Fibroblast of the aortic adventitia (primary cell): ENCODE data around the gene GDF10. TPM values are rescaled to one million over a fixed set of nuclear protein-coding genes. Genes with fewer than 3 reads are reported as not detected.

Experiments used
- DNase-seq: peaks from one replicate; pipeline ENCODE4 v3.0.0-alpha.2; 2010; ENCODE audit warnings: low read depth
- H3K4me3 ChIP-seq: 2 replicates; pipeline ENCODE4 v1.5.1; 2011; ENCODE audit warnings: low read depth, mild to moderate bottlenecking, control low read depth, low read length, moderate library complexity
- CTCF ChIP-seq: IDR thresholded peaks from 2 replicates; pipeline ENCODE4 v1.5.1; 2011; ENCODE audit warnings: mild to moderate bottlenecking, low read length, control low read depth, inconsistent platforms; ENCODE audit not compliant: insufficient read depth
- total RNA-seq: library from RNA; depleted of rRNA; stranded (reverse); fragments of >200 nt; gene quantifications from 2 replicates; pipeline ENCODE4 v1.2.3, GENCODE V29; 2012; ENCODE audit warnings: low replicate concordance

Gene GDF10
- total RNA-seq, 1 donor, result 11.1 TPM

- DNase-seq, result no peak
- H3K4me3 ChIP-seq, result no peak overlapping the region
- no peak for TF ChIP-seq CTCF
These were observed 44.8 kb upstream of the GDF10 start for GRCh38 chr10:47255033-47255813.

GRCh38 chr10:47255866-47256265 is 44.1 kb upstream of the GDF10 start:
- no peak for DNase-seq
- TF ChIP-seq CTCF, result no peak

GRCh38 chr10:47256751-47257336 is 43.2 kb upstream of the GDF10 start:
- DNase-seq, result no peak
- TF ChIP-seq CTCF, result no peak
- H3K4me3 ChIP-seq, result no peak overlapping the region

More at GRCh38 chr10:47255866-47256265, 44.1 kb upstream of the GDF10 start:
- H3K4me3 ChIP-seq, result no peak overlapping the region

- DNase-seq, result peak; percentile 69
- TF ChIP-seq CTCF, result no peak
- no peak overlapping the region for H3K4me3 ChIP-seq
These were observed 42.4 kb upstream of the GDF10 start for GRCh38 chr10:47257396-47258120.

- no peak for DNase-seq
- no peak for TF ChIP-seq CTCF
- H3K4me3 ChIP-seq, result no peak overlapping the region
These were observed 41.1 kb upstream of the GDF10 start for GRCh38 chr10:47258921-47259320.

- no peak overlapping the region for H3K4me3 ChIP-seq
- DNase-seq, result no peak
- no peak for TF ChIP-seq CTCF
These were observed 40.5 kb upstream of the GDF10 start for GRCh38 chr10:47259466-47259865.
